Right lobe of liver (tissue), 6 donors: ENCODE results near the gene WDR82. TPM values are rescaled to one million over a fixed set of nuclear protein-coding genes. Genes with fewer than 3 reads are reported as not detected.

Experiments
- ATAC-seq, 4 donors: fragments of 200-7000 bp; cut with Tn5 transposase; one replicate each; pipeline ENCODE4 v1.9.1; 2020; ENCODE audit warnings: mild to moderate bottlenecking in 4 of 4, moderate library complexity in 4 of 4
- DNase-seq, 3 donors: peaks; one replicate each; pipeline ENCODE4 v3.0.0-alpha.2; 2020
- H3K27ac ChIP-seq, 3 donors: fragments of 200-600 bp; one replicate each; pipeline ENCODE4 v1.8.0; 2022
- H3K27me3 ChIP-seq, 2 donors: fragments of 200-600 bp; one replicate each; pipeline ENCODE4 v1.8.0; 2022
- H3K36me3 ChIP-seq, 4 donors: fragments of 200-600 bp; sonication (generic) in 1 of 4; one replicate each; pipeline versions ENCODE4 v1.5.1 to v1.8.0; 2017 to 2022; ENCODE audit warnings: control low read depth in 1 of 4
- H3K4me1 ChIP-seq, 4 donors: fragments of 200-600 bp; sonication (generic) in 1 of 4; one replicate each; pipeline versions ENCODE4 v1.5.1 to v1.8.0; 2017 to 2022; ENCODE audit warnings: control low read depth in 1 of 4
- H3K4me3 ChIP-seq, 3 donors: fragments of 200-600 bp; one replicate each; pipeline ENCODE4 v1.8.0; 2022
- H3K9me3 ChIP-seq, 4 donors: fragments of 200-600 bp; sonication (generic) in 1 of 4; one replicate each; pipeline versions ENCODE4 v1.5.1 to v1.8.0; 2017 to 2022; ENCODE audit warnings: control low read depth in 1 of 4
- CTCF ChIP-seq, 4 donors: fragments of 200-600 bp in 3 of 4; fragments of 450-650 bp in 1 of 4; IDR thresholded peaks; one replicate each; pipeline versions ENCODE4 v1.5.1 to v1.8.0; 2016 to 2022; ENCODE audit warnings: antibody characterized with exemption in 4 of 4, mild to moderate bottlenecking in 2 of 4
- POLR2A ChIP-seq: fragments of 450-650 bp; IDR thresholded peaks from one replicate; pipeline ENCODE4 v1.6.1; 2017; ENCODE audit warnings: antibody characterized with exemption, mild to moderate bottlenecking
- WGBS: methylation state at CpG from one replicate; pipeline ENCODE4 v1.1.6; 2018; ENCODE audit warnings: low coverage, low lambda C conversion rate; ENCODE audit not compliant: insufficient coverage; ENCODE audit errors: missing lambda C conversion rate; 5-methylcytosine and 5-hydroxymethylcytosine counted together
- intact Hi-C, 2 donors: fragments of 100-400 bp; cut with DNase I; formaldehyde crosslinking; loops; one replicate each; pipeline versions ENCODE4 v1.11.2 to v1.14.1; 2022
- total RNA-seq, 6 experiments: library from RNA; depleted of rRNA in 2 of 6; stranded (reverse); fragments of >200 nt in 2 of 6; fragmentation: NEBNext Ultra II Directional in 3 of 6; extraction: Animal tissue kit (Norgen Biotek cat#: 25700) in 3 of 6; gene quantifications; one replicate each; pipeline versions ENCODE4 v1.1.0 to v1.2.4, GENCODE V29; 2016 to 2023
- donor health status: DM: no; HTN: yes; CAD: no.
- donor health status: DM: no; HTN: no; CAD: no.
- donor health status: DM: no; HTN: no; CAD: no.
- donor health status: DM: no; HTN: yes; CAD: no.
- donor health status: DM: no; HTN: yes; CAD: no.

WDR82 gene
- total RNA-seq, 6 experiments from 2014 or later: 14.1 to 25.2 (median 20.7) TPM

GRCh38 chr3:52250122-52250521, 28.3 kb downstream of the WDR82 start:
- intact Hi-C loops: no loop called here
- no peaks in the 10 kb centered on the region for H3K27me3 ChIP-seq
- no peak for ATAC-seq
- no peak for DNase-seq
- peaks cover 0 to 16% (median 4%) of the 10 kb centered on the region in 4 donors for H3K4me1 ChIP-seq
- H3K9me3 ChIP-seq: no peaks in the 10 kb centered on the region
- WGBS: no CpG with 5 or more reads among the region's 1 CpG
- peaks cover 0 to 26% (median 10%) of the 10 kb centered on the region in 4 donors for H3K36me3 ChIP-seq
- H3K4me3 ChIP-seq: no peak overlapping the region
- no peak for TF ChIP-seq POLR2A
- no peak for TF ChIP-seq CTCF (IDR thresholded peaks at IDR 0.05)
- H3K27ac ChIP-seq: no peak overlapping the region

GRCh38 chr3:52249683-52250082, 28.8 kb downstream of the WDR82 start:
- WGBS: 89% methylated on average over 4 of the region's 6 CpGs
- no peak for DNase-seq
- no peak overlapping the region for H3K27ac ChIP-seq
- H3K36me3 ChIP-seq: peaks cover 0 to 26% (median 9%) of the 10 kb centered on the region in 4 donors
- intact Hi-C loops: no loop called here
- ATAC-seq: no peak
- H3K4me1 ChIP-seq: peaks cover 0 to 16% (median 4%) of the 10 kb centered on the region in 4 donors
- H3K27me3 ChIP-seq: no peaks in the 10 kb centered on the region
- H3K9me3 ChIP-seq: no peaks in the 10 kb centered on the region
- TF ChIP-seq POLR2A (no peak), CTCF (IDR thresholded peaks at IDR 0.05) (no peak)
- H3K4me3 ChIP-seq: no peak overlapping the region

GRCh38 chr3:52248816-52249547, 29.5 kb downstream of the WDR82 start:
- ATAC-seq: peak in 1 of 4 donors; percentile 0
- no peaks in the 10 kb centered on the region for H3K27me3 ChIP-seq
- 89% methylated on average over 5 of the region's 10 CpGs for WGBS
- H3K36me3 ChIP-seq: peaks cover 0 to 19% (median 9%) of the 10 kb centered on the region in 4 donors
- H3K4me1 ChIP-seq: peaks cover 0 to 16% (median 4%) of the 10 kb centered on the region in 4 donors
- no peak overlapping the region for H3K4me3 ChIP-seq
- no peaks in the 10 kb centered on the region for H3K9me3 ChIP-seq
- TF ChIP-seq POLR2A (no peak), CTCF (IDR thresholded peaks at IDR 0.05) (no peak)
- DNase-seq: peak in 2 of 3 donors; percentile 55 to 65
- no peak overlapping the region for H3K27ac ChIP-seq
- intact Hi-C loops: no loop called here

DNA sequence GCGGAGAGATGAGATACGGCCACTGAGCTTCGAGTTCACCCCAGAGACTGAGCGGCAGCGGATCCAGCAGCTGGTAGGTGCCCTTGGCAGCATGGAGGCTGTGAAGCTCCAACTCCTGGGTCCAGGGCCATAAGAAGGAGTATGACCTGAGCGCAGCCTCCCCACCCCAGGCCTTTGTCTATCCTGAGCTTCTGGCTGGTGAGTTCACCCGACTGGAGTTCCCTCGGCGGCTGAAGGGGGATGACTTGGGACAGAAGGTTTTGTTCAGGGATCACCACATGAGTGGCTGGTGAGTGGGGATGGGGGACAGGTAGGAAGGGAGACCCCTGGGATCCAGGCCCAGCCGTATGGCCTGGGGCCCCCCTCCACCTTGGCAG, 30.3 kb downstream of the WDR82 start:
- intact Hi-C loops: no loop called here
- Histone ChIP-seq H3K27ac (no peak overlapping the region), H3K4me1 (peaks cover 0 to 16% (median 4%) of the 10 kb centered on the region in 4 donors), H3K27me3 (no peaks in the 10 kb centered on the region), H3K4me3 (no peak overlapping the region), H3K36me3 (peaks cover 0 to 11% (median 4%) of the 10 kb centered on the region in 4 donors), H3K9me3 (no peaks in the 10 kb centered on the region)
- DNase-seq (no peak), ATAC-seq (no peak)
- TF ChIP-seq CTCF (IDR thresholded peaks at IDR 0.05) (no peak), POLR2A (no peak)
- WGBS: 95% methylated on average over 3 of the region's 10 CpGs
